Activated CD8-positive, alpha-beta memory T cell treated with anti-CD3 and anti-CD28 coated beads, Interleukin-2, amount 50 U/mL, for 1 hour (primary cell): ENCODE measurements around the gene NAT16.
"Not testable (repeated sequence)": the region's sequence is repeated elsewhere in the genome, so short reads cannot be mapped to it uniquely, and the experiment has no call there.

Experiments used
- DNase-seq: peaks from one replicate; pipeline ENCODE4 v3.0.0-alpha.2; 2020; ENCODE audit errors: extremely low read depth

Gene NAT16

DNA sequence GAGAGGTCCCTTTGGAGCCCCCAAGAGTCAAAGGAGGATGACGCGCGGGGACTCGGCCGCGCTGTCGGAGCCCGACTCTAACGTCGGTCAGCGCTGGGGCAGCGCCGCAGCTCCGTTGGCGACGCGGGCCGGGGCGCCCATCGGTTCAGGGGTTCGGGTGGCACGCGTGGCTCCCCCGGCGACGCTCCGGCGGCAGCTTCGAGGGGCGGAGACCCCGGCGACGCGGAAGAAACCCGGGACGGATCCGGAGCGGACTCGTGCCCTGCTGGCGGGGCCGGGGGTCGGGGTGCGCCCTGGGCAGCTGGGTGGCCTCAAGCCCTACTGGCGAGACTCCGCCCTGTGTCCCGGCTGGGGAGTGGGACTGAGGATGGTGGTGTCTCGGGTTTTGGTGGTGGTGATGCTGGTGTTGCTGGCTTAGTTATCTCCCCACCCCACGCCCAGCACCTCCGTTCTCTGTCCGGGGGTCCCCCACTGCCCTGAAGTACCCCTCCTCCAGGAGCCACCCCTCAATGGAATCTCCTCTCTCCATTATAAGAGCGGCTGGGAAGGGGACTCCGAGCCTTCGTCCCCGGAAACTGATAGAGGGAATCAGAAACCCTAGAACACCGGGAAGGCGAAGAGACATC is at the start of gene NAT16:
NAT16 (minus strand) TSS at position 164 of the 626 bp plus-strand sequence. CDS start 5,486 bp downstream, outside the sequence.
- no peak for DNase-seq

DNA sequence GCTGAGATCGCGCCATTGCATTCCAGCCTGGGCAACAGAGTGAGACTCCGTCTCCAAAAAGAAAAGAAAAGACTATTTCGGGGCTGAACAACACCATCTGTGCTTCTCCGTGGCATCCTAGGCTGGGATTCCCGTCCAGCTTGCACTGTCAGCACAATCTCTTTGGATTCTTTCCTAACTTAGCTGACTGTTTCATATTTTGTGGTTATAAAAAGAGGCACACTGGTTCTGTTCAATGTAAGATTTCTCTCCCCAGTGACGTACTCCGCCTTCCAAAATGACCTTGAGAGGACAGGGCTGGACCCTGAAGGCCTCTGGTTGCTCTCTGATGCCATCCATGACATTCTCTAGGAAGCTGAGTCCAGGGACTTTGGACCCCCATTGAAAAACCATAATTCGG is 46.6 kb upstream of the NAT16 start:
- no peak for DNase-seq

DNA sequence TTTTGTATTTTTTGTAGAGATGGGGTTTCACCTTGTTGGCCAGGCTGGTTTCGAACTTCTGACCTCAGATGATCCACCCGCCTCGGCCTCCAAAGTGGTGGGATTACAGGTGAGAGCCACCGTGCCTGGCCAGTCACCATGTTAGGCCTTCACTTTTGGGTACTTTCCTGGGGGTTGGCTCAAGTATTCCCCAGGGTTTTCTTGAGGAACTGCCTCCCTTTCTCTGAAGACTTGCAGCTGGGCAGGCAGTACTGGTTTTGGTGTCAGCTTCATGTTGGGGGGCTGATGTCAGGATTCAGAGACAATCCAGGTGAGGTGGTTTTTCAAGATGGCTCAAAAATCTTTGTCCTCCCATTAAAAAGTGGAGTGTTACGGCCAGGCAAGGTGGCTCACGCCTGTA is 45.6 kb upstream of the NAT16 start:
- DNase-seq = no peak

DNA sequence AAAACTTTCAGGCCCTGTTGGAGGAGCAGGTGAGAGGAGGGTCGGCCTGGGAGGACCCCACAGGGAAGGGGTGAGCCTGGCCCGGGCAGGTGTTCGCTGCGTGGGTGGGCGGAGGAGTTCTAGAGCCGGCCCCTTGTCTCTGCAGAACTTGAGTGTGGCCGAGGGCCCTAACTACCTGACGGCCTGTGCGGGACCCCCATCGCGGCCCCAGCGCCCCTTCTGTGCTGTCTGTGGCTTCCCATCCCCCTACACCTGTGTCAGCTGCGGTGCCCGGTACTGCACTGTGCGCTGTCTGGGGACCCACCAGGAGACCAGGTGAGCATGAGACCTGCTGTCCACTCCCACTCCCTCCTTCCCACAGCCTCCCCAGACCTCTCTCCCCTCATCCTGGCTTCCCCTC is 43.4 kb upstream of the NAT16 start:
- no peak for DNase-seq

DNA sequence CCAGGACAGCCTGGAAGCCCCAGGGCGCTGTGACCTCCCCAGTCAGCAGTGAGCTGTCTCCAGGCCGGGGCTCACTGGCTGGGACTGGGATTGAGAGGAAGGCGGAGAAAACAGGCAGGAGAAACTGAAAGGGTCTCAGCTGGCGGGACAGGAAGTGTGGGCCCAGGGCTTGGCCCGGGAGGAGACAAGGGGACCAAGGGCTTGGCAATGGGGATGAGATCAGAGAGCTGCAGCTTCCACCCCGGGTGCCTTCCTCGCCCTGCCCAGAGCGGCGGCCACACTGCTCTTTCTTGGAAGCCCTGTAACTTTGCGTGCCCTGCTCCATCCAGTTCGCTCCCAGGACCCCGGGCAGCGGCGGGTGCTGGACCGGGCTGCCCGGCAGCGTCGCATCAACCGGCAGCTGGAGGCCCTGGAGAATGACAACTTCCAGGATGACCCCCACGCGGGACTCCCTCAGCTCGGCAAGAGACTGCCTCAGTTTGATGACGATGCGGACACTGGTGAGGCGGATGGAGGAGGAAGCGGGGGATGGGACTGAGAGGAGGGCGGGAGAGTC is 42.3 kb upstream of the NAT16 start:
- no peak for DNase-seq

DNA sequence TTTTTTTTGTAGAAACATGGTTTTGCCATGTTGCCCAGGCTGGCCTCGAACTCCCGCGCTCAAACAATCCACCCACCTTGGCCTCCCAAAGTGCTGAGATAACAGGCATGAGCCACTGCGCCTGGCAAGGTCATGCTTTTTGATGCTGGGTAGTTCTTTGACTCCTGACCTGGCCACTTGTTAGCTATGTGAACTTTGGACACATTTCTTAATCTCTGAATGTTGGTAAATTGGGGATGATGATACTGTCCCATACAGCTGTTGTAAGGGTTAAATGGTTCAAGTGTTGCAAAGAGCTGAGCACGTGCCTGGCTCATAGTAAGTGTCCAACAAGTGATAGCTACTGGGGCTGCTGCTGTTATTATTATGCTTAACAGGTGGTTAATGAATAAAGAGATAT is 40.2 kb upstream of the NAT16 start:
- DNase-seq = no peak

DNA sequence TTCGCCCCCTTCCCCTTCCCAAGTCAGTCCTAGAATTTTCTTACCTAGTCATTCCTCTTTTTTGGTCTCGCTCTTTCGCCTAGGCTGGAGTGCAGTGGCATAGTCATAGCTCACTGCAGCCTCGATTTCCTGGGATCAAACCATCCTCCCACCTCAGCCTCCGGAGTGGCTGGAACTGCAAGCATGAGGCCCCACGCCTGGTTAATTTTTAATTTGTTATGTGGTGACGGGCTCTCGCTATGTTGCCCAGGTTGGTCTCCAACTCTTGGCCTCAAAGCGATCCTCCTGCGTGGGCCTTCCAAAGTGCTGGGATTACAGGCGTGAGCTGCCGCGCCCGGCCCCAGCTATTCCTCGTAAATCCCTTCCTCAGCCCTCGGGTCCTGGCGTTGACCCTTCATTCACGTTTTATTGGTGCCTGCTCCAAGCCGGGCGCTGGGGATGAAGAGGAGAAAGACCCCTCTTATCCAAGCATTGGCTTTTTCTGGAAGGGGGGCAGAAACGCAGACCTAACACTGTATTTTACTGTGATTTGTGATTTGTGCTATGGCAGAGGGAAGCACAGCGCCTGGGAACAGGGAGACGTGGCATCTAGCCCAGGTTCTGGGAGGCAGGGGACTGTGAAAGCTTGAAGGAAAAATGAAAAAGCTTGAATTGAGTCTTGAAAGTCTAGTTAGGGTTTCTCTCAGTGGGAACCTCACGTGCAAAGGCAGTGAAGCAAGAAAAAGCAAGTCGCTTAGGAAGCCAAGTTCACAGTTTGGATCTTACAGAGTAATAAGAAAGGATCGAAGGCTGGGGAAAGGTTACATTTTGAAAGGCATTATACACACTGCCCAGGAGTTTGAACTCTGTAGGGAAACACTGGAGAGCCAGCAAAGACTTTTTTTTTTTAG is 38.4 kb upstream of the NAT16 start:
- no peak for DNase-seq

DNA sequence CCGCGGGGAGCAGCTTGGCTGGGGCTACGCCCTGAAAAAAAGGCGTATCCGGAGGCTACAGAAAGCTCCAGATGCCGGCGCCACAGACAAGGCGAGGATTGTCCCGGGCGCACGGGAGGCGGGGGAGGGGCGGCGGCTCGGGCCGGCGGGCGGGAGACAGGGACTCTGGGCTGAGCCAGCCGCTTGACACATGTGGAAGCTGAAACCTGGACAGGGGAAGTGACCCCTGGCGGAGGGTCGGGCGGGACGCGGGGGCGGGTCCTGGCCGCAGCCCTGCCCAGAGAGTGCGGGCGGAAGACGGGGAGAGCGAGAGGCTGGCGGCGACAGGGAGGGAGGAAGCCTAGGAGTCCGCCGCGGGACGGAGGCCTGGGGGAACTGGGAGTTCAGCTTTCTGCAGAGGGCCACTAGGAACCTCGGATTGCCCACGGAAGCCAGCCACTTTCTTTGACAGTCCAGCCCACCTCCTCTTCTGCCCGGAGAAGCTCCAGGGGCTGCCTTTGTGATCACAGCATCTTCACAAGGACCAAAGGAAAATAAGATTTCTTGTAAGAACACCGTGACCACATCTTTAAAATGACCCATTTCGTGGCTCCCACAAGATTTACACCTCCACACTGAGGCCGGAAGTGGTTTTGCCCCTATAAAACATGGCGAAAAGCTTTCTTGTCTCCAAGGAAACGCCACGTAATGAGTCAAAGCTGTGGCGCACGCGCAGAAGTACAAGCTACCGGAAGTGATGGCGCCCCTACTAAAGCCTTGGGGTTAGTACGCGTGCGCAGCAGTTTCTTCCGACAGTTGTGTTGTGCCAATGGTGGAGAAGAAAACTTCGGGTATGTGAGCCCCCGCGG is 37.5 kb upstream of the NAT16 start, which contains the start of the genes PLOD3 and ZNHIT1:
PLOD3 (minus strand) TSS at position 194 of the 848 bp plus-strand sequence. CDS start 307 bp downstream, outside the sequence.
ZNHIT1 (plus strand) TSS at position 778 of the 848 bp plus-strand sequence; CDS start at position 809, 31 bp downstream.
- peak; percentile 98 for DNase-seq

DNA sequence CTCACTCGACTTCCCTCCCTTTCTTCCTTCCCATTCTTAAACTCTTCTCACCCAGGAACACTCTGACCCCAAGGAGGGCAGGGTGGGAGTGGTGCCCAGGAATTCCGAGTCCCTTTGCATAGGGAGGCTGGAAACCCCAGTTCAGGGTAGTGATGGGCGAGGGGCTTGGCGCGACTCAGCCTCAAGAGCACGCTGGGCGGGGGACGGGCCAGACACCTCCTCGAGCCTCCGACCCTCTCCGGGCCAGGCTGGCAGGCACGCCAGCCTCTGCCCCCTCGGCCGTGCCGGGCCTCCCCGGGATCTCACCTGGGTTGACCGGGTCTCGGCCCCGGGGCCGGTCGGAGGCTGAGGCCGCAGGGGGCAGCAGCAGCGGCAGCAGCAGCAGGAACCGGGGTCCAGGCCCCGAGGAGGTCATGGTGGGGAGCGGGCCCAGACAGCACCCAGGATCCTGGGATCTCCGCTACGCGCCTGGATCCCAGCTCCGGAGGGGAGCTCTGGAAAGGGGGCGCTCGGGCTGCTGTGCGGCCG is 36.8 kb upstream of the NAT16 start:
- no peak for DNase-seq

DNA sequence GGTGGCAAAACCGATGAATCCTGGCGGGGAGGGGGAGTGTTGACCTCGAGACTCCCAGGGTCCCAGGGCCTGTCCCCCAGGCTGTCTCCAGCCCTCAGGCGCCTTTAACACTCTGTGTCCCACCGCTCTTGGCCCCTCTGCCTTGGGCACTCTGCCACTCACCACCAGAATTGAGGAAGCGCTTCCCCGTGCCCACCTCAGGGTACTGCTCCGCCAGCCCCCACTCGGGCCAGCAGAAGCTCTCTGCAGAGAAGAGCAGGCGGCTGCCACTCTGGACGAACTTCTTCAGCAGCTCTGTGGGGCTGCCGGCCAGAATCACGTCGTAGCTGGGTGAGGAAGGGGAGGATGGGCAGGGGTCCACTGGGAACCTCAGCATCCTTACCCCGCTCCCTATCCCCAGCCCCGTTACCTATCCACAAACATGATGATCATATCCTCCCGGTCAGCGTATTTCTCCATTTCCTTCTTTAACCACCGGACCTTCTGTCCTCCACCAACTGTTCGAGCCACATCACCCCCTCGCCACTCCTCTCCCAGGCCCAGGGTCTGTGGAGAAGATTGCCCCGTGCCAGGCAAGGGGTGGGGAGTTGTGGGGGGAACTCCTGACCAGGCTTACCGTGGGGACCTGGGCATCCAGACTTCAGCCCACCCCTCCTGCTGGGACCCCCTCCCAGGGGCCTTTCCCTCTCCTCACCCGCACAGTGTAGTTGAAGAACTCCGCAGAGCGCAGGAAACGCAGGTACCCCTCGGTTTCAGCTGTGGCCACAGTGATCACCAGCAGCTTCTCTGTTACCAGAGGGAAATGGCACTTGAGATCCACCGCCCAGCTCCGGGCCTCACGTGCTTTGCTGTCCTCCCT is 36.1 kb upstream of the NAT16 start:
- DNase-seq = no peak

DNA sequence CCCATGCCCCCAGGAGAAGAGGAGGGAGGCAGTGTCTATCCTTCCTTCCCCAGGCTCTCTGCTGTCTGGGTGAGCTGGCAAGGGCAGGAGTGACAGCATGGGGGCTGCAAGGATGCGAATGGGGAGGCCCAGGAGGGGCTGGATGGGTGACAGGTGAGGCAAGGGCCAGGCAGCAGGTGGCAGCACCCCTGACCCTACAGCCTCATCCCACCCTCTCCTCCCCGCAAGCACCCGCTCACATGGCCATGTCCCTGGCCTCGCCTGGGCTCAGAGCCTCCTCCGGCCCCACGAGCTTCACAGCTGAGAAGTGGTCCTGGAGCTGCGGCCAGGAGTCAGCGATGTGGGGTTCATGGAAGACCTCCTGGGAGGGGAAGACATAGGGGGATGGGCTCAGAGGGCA is 31.9 kb upstream of the NAT16 start:
- DNase-seq = no peak

DNA sequence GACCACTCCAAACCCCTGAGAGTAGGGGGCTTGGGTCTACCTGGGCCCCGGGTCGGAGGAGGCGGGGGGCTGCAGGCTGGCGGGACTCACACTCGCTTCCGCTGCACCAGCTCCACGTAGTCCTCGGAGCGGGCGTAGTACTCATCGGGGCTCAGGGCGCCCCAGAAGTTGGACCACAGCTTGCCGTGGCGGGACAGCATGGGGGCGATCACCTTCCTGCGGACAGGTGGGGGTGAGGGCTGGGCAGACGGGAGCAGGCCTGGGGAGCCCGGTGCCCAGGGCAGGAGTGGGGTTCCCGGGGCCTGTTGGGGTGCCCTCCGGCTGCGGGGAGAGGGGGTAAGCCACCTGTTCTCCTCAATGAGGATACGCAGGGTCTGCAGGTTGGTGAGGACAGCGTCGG is 31.4 kb upstream of the NAT16 start:
- DNase-seq = no peak

DNA sequence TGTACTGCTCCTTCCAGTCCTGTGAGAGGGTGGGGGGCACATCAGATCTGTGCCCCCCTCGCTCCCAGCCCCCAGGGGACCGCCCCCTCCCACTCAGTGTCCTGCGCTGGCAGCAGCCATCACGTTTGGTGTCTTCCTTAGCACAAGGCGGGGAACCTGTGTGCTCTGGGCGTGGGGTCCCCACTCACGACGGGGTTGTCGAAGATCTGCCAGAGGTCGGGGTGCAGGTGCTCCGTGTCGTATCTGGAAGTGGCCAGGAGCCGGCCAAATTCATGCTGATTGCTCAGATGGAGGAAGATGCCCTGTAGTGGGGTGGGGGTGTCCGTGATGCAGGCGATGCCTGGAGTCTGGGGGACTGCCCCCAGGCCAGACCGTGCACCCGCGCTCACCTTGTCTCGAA is 30.1 kb upstream of the NAT16 start:
- no peak for DNase-seq

DNA sequence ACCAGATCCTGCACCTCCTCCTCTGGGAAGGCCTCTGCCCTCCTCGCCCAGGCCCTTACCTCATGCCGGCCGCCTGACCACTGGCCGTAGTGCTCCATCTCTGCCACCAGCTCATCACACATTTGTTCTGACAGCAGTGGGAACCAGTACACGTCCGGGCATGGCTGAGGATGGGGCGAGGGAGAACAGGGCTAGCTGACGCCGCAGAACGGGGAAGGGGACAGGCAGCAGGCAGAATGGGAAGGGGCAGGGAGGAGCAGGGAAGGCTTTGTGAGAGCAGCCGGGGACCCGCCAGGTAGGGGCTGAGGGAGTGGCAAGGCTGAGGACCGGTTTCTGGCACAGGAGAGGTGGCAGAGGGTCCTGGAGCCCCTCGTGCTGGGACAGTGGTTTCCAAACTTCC is 28.7 kb upstream of the NAT16 start:
- no peak for DNase-seq

DNA sequence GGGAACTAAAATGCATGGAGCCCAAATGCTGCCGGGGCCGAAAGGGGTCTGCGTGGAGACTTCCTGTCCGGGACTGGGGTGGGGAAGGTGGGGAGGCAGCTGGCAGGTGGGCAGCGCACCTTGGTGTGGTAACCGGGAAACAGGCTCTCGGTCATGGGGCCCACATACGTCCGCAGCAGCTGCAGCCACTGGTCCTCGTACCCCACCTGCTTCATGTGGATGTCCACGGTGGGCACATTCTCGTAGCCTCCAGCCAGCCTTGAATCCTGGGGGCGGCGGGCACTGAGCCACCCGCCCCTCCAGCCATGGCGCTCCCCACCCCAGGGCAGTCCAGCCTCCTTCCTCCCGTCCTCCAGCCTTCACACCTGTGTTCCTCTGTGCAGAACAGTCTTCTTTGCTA is 27.4 kb upstream of the NAT16 start:
- no peak for DNase-seq

DNA sequence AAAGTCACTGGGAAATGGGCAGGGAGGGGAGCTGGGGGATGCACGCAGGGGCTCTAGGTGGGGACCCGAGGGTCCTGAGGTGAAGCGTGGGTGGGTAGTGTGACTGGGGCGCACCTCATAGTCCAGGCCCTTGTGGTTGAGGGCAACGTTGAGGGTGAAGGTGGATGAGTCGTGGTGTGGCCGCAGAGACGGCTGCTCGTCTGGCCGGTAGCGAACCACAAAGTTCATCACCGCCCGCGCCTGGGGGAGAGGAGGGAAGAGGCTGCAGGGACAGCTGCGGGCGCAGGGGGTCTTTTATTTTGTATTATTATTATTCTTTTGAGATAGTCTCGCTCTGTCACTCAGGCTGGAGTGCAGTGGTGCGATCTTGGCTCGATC is 26.6 kb upstream of the NAT16 start:
- DNase-seq = no peak

DNA sequence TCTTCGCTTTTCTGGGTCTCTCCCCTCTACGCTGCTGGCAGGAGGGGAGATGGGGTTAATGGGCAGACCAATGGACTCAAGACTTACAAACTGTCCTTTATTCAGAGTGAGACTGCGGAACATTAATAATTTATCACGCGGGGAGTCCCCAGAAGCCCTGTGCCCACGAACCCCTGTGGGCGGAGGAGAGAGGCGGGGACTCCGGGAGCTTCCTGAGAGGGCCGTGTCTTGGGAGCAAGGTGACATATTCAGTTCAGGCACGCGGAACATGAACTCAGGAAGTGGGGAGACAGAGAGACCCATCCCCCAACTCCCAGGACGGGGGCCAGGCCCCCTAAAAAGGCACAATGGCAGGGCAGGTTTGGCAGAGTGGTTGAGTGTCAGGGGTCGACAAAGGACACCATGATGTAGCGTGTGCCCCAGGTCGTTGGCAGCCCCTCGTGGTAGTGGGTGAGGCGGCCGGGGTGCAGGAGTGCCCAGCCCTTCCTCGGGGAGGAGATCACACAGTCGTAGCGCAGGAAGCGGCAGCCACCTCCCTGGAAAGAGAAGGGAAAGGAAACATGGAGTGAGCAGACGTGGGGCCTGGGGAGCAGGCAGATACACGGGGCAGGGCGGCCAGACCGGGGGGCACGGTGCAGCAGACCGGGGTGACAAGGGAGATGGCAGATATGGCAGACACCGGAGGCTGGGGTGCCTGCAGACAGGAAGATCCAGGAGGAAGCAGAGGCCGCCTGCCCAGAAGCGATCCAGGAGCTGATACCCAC is 26.0 kb upstream of the NAT16 start:
- DNase-seq = no peak

DNA sequence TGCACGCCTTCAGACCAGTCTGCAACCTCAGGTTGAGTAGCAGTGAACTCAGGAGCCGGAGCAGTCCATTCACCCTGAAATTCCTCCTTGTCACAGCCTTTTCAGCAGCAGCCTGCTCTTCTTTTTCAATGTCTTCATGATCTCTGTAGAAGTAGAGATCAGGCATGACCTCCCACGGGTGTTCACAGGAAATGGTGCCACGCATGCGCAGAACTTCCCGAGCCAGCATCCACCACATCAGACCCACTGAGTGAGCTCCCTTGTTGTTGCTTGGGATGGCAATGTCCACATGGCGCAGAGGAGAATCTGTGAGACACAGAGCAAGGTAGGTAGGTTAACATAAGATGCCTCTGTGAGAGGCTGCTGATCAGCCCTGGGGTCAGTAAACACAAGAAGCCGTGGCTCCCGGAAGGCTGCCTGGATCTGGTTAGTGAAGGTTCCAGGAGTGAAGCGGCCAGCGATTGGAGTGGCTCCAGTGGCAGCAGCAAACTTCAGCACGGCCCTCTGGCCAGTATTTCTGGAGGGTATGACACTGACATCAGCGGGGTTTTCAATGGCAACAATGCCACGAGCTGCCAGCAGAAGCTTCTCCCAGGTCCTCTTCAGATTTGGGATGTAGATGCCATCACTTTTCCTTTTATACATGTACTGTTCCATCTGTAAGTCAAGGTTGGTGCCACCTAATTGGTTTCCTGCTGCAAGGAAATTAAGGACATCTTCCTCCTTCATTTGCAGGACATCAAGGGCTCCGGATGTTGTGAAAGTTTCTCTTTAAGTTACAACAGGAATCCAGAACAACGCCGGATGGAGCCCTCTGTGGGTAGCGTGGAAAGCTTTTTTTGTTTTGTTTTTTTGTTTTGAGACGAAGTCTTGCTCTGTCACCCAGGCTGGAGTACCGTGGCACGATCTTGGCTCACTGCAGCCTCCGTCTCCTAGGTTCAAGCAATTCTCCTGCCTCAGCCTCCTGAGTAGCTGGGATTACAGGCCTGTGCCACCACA is 23.9 kb upstream of the NAT16 start:
- DNase-seq = not testable (repeated sequence)

DNA sequence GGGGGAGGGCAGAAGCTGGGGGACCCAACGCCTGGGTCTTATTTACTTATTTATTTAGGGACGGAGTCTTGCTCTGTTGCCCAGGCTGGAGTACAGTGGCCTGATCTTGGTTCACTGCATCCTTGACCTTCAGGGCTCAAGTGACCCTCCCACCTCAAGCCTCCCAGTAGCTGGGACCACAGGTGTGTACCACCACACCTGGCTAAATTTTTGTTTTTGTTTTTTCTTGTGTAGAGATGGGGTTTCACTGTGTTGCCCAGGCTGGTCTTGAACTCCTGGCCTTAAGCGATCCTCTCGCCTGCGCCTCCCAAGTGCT is 22.5 kb upstream of the NAT16 start:
- no peak for DNase-seq
